Measurements from ENCODE around the gene MAF.
A peak's percentile ranks its signal among the peaks of the same experiment; 100 is the strongest.

The MAF gene

GRCh38 chr16:79613009-79613408 lies 12.5 kb upstream of the MAF start:
- DNase-seq (ENCODE audit: low read depth in 1 of 2, low spot score in 1 of 2) = no peak

- DNase-seq (ENCODE audit: low read depth in 1 of 2, low spot score in 1 of 2) = no peak
Observed at GRCh38 chr16:79612207-79612606, 11.7 kb upstream of the MAF start.

GRCh38 chr16:79610771-79611170 lies 10.2 kb upstream of the MAF start:
- no peak for DNase-seq (ENCODE audit: low read depth in 1 of 2, low spot score in 1 of 2)

DNA sequence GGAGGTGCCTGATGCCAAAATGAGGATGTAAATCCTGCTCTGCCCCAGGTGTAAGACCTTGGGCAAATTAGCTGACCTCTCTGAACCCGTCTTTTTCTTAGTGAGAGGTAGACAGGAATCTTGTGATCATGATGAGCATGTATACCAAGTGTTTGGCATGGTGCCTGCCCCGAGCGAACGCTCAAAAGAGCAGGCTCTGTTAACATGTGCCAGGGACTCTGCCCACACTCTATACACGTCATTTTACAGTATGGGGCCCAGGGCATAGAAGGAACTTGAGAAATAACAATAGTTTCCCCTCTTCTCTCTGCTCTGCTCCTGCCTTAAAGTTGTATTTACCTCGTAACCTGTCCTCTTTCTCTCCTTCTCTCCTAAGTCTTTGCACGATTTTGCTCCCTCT lies 9.3 kb upstream of the MAF start:
- DNase-seq (ENCODE audit: low read depth in 1 of 2, low spot score in 1 of 2) = no peak

DNA sequence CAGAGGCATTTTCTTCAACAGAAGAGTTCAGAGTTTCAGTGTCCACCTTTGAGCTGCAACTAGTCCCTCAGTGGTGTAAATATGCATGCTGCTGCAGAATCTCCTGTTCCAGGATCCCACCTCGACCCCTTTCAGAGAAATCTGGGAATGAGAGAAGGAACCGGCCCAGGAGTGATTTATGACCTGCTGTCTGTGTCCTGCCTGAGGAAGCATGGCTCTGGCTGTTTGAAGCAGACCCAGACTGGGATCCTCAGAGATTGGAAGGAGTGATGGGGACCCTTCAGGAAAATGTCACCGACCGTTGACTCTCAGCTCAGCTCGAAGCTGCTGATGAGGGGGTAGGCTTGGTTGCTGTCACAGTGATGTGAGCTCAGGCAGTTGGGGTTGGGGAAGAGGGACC lies 8.4 kb upstream of the MAF start:
- DNase-seq (ENCODE audit: low read depth in 1 of 2, low spot score in 1 of 2) = no peak

DNA sequence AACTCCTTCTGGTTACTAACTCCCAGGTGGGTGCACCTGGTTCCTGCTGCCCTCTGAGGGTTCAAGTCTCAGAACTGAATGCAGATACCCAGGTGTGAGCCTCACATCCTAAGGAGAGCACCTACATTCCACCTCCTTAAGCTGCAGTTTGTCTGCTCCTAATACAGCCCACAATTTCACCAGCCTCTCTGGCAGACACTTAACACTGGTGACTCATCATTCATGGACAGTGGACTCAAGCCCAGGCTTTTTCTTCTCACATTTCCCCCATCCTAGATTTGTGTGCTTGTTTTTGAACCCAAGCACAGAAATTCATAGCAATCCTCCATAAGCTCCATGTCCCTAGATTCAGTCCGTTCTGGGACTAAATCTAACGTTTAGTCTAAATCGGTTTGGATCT lies 7.0 kb upstream of the MAF start:
- no peak for DNase-seq (ENCODE audit: low read depth in 1 of 2, low spot score in 1 of 2)

- no peak for DNase-seq (ENCODE audit: low read depth in 1 of 2, low spot score in 1 of 2)
Observed at GRCh38 chr16:79605999-79606398, 5.5 kb upstream of the MAF start.

GRCh38 chr16:79603055-79603454 lies 2.5 kb upstream of the MAF start:
- DNase-seq (ENCODE audit: low read depth in 1 of 2, low spot score in 1 of 2) = no peak

- DNase-seq (ENCODE audit: low read depth in 1 of 2, low spot score in 1 of 2) = no peak
Observed at GRCh38 chr16:79602628-79603014, 2.1 kb upstream of the MAF start.

- peak; percentile 59 to 67 for DNase-seq (ENCODE audit: low read depth in 1 of 2, low spot score in 1 of 2)
Observed at GRCh38 chr16:79601931-79602627, 1.5 kb upstream of the MAF start.

DNA sequence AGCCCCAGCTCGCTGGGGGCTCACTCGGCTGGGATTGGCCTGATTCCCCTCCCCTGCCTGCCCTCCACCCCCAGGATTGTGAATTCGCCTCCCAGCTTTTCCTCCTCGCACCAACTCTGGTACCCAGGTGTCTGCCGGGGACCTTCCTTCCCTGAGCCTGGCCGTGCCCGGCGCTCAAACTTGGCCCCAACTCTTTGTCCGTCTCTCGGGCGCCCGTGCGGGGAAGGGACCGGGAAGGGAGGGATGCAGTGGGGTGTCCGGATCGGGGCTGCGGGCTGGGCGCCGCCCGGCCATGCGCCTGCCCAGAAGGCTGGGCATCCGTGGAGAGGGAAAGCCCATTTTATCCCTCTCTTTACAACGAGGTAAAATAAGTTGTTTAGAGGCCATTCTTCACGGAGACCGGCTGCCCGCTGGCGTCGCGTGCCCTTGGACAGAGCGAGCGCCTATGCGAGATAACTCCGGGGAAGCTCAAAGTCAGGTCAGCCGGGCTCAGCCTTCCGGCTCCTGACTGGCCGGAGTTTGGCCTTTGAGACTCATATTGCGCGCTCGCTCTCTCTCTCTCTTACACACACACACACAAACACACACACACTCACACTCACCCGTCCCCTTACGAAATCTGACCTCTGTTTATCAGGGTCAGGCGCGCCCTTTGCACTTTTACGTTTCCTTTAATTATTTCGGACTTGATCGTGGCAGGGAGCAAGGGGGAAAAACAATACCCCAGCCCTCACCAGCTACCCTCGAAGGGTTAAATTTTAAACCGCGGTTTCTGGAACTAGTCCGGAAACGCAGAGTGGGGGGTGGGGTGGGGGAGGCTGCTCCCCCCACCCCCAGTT lies 774 bp upstream of the MAF start:
- no peak for DNase-seq (ENCODE audit: low read depth in 1 of 2, low spot score in 1 of 2)

- no peak for DNase-seq (ENCODE audit: low read depth in 1 of 2, low spot score in 1 of 2)
Observed at GRCh38 chr16:79599837-79600637, 500 bp downstream of the MAF start.

DNA sequence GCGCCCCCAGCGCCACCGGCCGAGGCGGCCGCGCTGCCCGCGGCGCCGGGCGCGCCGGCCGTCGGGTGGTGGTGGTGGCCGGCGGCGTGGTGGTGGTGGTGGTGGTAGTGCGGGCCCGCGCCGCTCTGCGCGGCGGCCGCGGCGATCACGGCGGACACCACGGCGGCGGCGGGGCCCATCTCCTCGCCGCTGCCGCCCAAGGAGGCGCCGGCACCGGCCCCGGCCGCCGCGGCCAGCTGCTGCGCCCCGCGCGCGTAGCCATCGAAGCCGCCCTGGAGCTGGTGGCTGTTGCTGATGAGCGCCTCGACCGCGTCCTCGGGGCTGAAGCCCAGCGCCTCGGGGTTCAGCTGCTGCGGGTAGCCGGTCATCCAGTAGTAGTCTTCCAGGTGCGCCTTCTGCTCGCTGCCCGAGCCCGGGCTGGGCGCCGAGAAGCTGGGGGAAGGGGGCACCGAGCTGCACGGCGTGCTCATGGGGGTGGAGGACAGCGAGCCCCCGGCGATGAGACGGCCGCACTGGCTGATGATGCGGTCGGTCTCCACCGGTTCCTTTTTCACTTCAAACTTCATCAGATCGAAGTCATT lies 1.2 kb downstream of the MAF start:
- DNase-seq (ENCODE audit: low read depth in 1 of 2, low spot score in 1 of 2) = no peak

DNA sequence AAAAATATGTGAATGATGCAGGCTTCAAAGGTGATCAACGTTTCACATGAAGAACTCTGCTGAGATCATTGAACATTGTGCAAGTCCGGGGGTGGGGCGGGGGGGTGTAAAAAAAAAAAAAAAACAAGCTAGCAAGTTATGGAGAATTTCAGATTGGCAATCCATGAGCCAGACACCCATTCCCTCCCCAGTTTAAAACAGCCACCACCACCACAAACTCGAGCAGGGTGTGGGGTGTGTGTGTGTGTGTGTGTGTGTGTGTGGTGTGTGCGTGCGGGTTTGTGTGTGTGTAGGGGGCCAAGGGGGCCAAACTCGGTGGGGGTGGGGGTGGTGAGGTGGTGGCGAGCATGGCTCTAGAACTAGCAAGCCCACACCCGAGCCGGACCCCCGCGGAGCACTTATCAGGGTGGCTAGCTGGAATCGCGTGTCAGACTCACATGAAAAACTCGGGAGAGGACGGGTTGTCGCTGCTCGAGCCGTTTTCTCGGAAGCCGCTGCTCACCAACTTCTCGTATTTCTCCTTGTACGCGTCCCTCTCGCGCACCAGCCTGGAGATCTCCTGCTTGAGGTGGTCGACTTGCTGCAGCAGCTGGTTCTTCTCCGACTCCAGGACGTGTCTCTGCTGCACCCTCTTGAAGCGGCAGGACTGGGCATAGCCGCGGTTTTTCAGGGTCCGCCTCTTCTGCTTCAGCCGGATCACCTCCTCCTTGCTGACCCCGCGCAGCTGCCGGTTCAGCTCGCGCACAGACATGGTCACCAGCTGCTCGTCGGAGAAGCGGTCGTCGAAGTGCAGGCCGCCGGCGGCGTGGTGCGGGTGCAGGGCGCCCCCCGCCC lies 2.0 kb downstream of the MAF start:
- DNase-seq (ENCODE audit: low read depth in 1 of 2, low spot score in 1 of 2) = no peak

- no peak for DNase-seq (ENCODE audit: low read depth in 1 of 2, low spot score in 1 of 2)
Observed at GRCh38 chr16:79598063-79598347, 2.5 kb downstream of the MAF start.

DNA sequence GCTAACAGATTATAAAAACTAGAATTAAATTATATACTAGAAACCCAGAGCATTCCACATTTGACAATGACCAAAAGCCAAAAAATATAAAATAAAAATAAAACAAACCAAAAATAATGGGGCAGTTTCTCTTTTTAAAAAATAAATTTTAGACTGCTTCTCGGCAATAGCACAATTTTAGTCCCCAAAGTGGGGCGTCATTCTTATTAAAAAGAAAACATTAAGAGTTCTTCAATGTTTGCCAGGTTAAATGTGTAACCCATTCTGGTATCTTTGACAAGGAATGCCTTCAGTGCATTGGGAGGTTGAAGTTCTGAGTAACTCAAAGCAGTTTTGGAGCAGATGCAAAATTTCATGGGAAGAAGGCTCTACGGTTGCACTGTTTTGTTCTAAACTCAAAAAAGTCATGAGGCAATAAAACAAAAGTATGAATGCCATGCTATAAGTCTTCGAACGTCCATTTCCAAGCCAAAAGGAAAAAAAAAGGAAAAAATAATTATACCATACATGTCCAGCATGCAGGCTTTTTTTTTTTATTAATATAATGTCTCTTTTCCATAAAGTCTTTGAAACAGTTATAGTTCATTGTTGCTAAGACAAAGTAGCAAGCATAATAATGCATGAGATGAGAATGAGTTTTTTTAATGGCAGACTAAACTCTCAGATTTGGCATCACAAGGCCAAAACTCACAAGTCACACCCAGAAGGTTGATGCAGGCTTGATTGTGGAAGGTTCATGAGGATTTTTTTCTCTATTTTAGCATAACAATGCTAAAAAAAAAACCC lies 3.1 kb downstream of the MAF start:
- no peak for DNase-seq (ENCODE audit: low read depth in 1 of 2, low spot score in 1 of 2)

DNA sequence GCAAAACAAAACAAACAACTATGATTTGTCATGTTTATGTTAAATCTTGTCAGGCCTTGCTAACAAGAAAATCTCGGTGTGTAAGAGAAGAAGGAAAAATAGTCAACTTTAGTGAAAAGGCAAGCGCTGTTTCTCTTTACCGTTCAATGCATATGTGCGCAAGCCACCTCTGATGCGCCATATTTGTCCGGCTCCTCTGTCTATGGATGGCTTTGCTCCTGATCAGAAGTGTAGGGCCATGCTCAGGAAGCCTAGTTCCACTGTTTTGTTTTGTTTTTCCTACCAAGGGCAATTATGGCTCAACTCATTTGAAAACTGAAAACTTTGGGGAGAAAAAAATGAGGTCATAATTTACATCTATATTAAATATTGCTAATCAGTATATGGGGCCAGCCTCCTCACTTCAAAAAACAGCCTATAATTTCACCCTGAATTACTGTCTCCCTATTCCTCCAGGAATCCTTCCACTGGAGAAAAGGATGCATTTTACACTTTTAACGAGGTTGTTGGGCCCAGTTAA lies 4.5 kb downstream of the MAF start:
- DNase-seq (ENCODE audit: low read depth in 1 of 2, low spot score in 1 of 2) = no peak

- no peak for DNase-seq (ENCODE audit: low read depth in 1 of 2, low spot score in 1 of 2)
Observed at GRCh38 chr16:79595231-79595641, 5.3 kb downstream of the MAF start.

DNA sequence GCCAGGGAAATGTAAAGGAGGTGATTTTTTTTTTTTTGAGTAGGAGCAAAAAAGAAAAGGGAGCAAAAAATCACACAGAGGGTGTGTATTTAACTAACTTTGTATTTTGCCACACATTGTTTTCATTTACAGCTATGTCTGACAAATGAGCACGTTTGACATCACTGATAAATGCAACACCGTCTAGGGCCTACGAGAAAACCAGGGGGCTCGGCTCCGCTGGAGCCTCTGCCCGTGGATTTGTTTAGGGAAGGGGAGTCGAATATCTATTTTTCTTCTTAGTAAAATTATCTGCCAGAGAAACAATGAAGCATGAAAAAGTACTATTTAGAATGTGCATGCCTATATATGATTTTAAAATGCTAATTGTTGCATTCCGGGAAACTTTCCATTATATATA lies 6.8 kb downstream of the MAF start:
- no peak for DNase-seq (ENCODE audit: low read depth in 1 of 2, low spot score in 1 of 2)

GRCh38 chr16:79593074-79593531 lies 7.4 kb downstream of the MAF start:
- DNase-seq (ENCODE audit: low read depth in 1 of 2, low spot score in 1 of 2) = no peak

All from stimulated activated CD4-positive, alpha-beta T cell treated with anti-CD3 and anti-CD28 coated beads, Interleukin-15, amount 100 ng/mL, for 1 hour (primary cell).